OCI-LY1 (cell line): ENCODE results near the gene MXI1.

Experiments
- EZH2 ChIP-seq: fragments of 200-600 bp; sonication (generic), shearing (Covaris generic); IDR thresholded peaks from 2 replicates; pipeline ENCODE4 v1.8.0; 2017; ENCODE audit warnings: borderline replicate concordance, mixed run types, mild to moderate bottlenecking, antibody characterized with exemption, low read length, moderate library complexity, mixed read lengths
- TF ChIP-seq, protein P1 (sequence below): fragments of 200-600 bp; sonication (generic), shearing (Covaris generic); IDR thresholded peaks from 2 replicates; pipeline ENCODE4 v1.5.1; 2017; ENCODE audit warnings: mild to moderate bottlenecking, antibody characterized with exemption, low read length, moderate library complexity, mixed read lengths

GRCh38 chr10:110336111-110336721 is 128.8 kb downstream of the MXI1 start:
- TF ChIP-seq, protein P1, sequence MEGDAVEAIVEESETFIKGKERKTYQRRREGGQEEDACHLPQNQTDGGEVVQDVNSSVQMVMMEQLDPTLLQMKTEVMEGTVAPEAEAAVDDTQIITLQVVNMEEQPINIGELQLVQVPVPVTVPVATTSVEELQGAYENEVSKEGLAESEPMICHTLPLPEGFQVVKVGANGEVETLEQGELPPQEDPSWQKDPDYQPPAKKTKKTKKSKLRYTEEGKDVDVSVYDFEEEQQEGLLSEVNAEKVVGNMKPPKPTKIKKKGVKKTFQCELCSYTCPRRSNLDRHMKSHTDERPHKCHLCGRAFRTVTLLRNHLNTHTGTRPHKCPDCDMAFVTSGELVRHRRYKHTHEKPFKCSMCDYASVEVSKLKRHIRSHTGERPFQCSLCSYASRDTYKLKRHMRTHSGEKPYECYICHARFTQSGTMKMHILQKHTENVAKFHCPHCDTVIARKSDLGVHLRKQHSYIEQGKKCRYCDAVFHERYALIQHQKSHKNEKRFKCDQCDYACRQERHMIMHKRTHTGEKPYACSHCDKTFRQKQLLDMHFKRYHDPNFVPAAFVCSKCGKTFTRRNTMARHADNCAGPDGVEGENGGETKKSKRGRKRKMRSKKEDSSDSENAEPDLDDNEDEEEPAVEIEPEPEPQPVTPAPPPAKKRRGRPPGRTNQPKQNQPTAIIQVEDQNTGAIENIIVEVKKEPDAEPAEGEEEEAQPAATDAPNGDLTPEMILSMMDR, result no peak
- no peak for TF ChIP-seq EZH2
